K562 (cell line): ENCODE measurements around the gene ARID3A. TPM values are rescaled to one million over a fixed set of nuclear protein-coding genes. Genes with fewer than 3 reads are reported as not detected.

ENCODE experiments used
- ATAC-seq: fragments of 200-7000 bp; cut with Tn5 transposase; 3 replicates; pipeline ENCODE4 v1.9.1; 2020; ENCODE audit warnings: moderate library complexity
- BruUV-seq: library from RNA; stranded (reverse); fragments of 400-500 nt; replicated peaks from 2 replicates; lab custom pipeline; 2021; lab: Mats Ljungman, UMichigan
- CTCF ChIA-PET: fragments of 300-600 bp; formaldehyde crosslinking; extraction: SDS; loops from one replicate; lab custom pipeline; 2021; ENCODE audit warnings: low intra/inter-chr PET ratio; lab: Yijun Ruan, JAX
- POLR2A ChIA-PET: fragments of 300-600, 350-650 bp; sonication (Branson Sonifier 250); formaldehyde crosslinking; extraction: SDS; loops from one replicate; lab custom pipeline; 2021; ENCODE audit warnings: antibody characterized with exemption, inconsistent platforms; lab: Yijun Ruan, JAX
- DNase-seq, 4 experiments: peaks; one replicate each; pipeline versions ENCODE4 v3.0.0 to v3.0.0-alpha.2; 2011 to 2018; ENCODE audit warnings: low spot score in 3 of 4, mixed read lengths in 3 of 4; ENCODE audit errors: extremely low read depth in 1 of 4
- FAIRE-seq: peaks from 2 replicates; lab custom pipeline; 2011; peaks lifted over from hg19 to GRCh38; lab: Jason Lieb, UNC
- H2AFZ ChIP-seq: 2 replicates; pipeline ENCODE4 v1.6.0; 2011; ENCODE audit warnings: low read depth, low read length, control low read depth, inconsistent platforms
- H3K27ac ChIP-seq: fragments of 200-600 bp; 3 replicates; pipeline ENCODE4 v1.8.0; 2011; ENCODE audit warnings: low read depth, mild to moderate bottlenecking, control low read depth, inconsistent platforms, low read length, moderate library complexity, mixed read lengths; ENCODE audit errors: extremely low read depth
- H3K27me3 ChIP-seq, 2 experiments: fragments of 300-600 bp in 1 of 2; 2 replicates in 1 of 2; 3 replicates in 1 of 2; pipeline versions ENCODE4 v1.6.0 to v1.8.0; 2011; ENCODE audit warnings: inconsistent platforms in 2 of 2, low read length in 2 of 2, mild to moderate bottlenecking in 1 of 2, mixed read lengths in 1 of 2, moderate library complexity in 1 of 2; ENCODE audit not compliant: control insufficient read depth in 2 of 2, insufficient read depth in 2 of 2
- H3K36me3 ChIP-seq: fragments of 300-600 bp; 3 replicates; pipeline ENCODE4 v1.8.0; 2011; ENCODE audit warnings: mild to moderate bottlenecking, low read length, inconsistent platforms; ENCODE audit not compliant: control insufficient read depth, insufficient read depth
- H3K4me1 ChIP-seq, 2 experiments: fragments of 200-600 bp in 1 of 2; replicated peaks in 1 of 2; 2 replicates in 1 of 2; 3 replicates in 1 of 2; pipeline versions ENCODE4 v1.5.1 to v1.8.0; 2011; ENCODE audit warnings: inconsistent platforms in 2 of 2, low read length in 2 of 2, mild to moderate bottlenecking in 1 of 2, mixed read lengths in 1 of 2, moderate library complexity in 1 of 2; ENCODE audit not compliant: control insufficient read depth in 2 of 2, insufficient read depth in 2 of 2
- H3K4me2 ChIP-seq: 2 replicates; pipeline ENCODE4 v1.6.1; 2011; ENCODE audit warnings: low read length, control low read depth, inconsistent platforms, mixed read lengths; ENCODE audit not compliant: insufficient read depth
- H3K4me3 ChIP-seq: fragments of 200-600 bp; sonication (generic), shearing (Covaris generic); 2 replicates; pipeline ENCODE4 v1.5.1; 2016; ENCODE audit warnings: control low read depth, inconsistent platforms
- H3K79me2 ChIP-seq: fragments of 200-600 bp; 3 replicates; pipeline ENCODE4 v1.8.0; 2011; ENCODE audit warnings: low read length, inconsistent platforms; ENCODE audit not compliant: control insufficient read depth, insufficient read depth
- H3K9ac ChIP-seq, 2 experiments: 2 replicates each; pipeline versions ENCODE4 v1.6.0 to v1.6.1; 2011; ENCODE audit warnings: low read depth in 2 of 2, low read length in 2 of 2, control low read depth in 1 of 2, inconsistent platforms in 1 of 2, mild to moderate bottlenecking in 1 of 2, mixed read lengths in 1 of 2; ENCODE audit not compliant: insufficient read depth in 1 of 2
- H3K9me1 ChIP-seq: one replicate; pipeline ENCODE4 v1.6.0; 2011; ENCODE audit warnings: inconsistent platforms, mild to moderate bottlenecking, low read length, moderate library complexity; ENCODE audit not compliant: control insufficient read depth, insufficient read depth
- H3K9me3 ChIP-seq: replicated peaks from 2 replicates; pipeline ENCODE4 v1.5.1; 2011; ENCODE audit warnings: low read depth, low read length, inconsistent platforms; ENCODE audit not compliant: control insufficient read depth, insufficient read depth
- H4K20me1 ChIP-seq: replicated peaks from 2 replicates; pipeline ENCODE4 v1.6.1; 2011; ENCODE audit warnings: low read length, inconsistent platforms, mixed read lengths; ENCODE audit not compliant: control insufficient read depth, insufficient read depth
- E2F6 ChIP-seq, 2 experiments: IDR thresholded peaks; 2 replicates each; pipeline ENCODE4 v1.6.1; 2011; ENCODE audit warnings: borderline replicate concordance in 1 of 2, control low read depth in 1 of 2, low read depth in 1 of 2, low read length in 1 of 2, mild to moderate bottlenecking in 1 of 2, mixed read lengths in 1 of 2, moderate library complexity in 1 of 2; ENCODE audit not compliant: insufficient read depth in 1 of 2, insufficient read length in 1 of 2, poor library complexity in 1 of 2, severe bottlenecking in 1 of 2; ENCODE audit errors: extremely low read depth in 1 of 2
- GMEB1 ChIP-seq: fragments of 250-450 bp; sonication (Bioruptor Pico); IDR thresholded peaks from 2 replicates; pipeline ENCODE4 v1.4.0; 2020; ENCODE audit warnings: mild to moderate bottlenecking
- NR1H2 ChIP-seq: sonication (generic); formaldehyde crosslinking; IDR thresholded peaks from 2 replicates; pipeline ENCODE4 v1.4.0; 2020; ENCODE audit warnings: mild to moderate bottlenecking, missing genetic modification reagents
- REST ChIP-seq, 2 experiments: fragments of 450-650 bp; formaldehyde crosslinking in 1 of 2; IDR thresholded peaks; 2 replicates each; pipeline versions ENCODE4 v1.4.0 to v1.6.1; 2014 to 2020; ENCODE audit warnings: mild to moderate bottlenecking in 2 of 2, borderline replicate concordance in 1 of 2, low read depth in 1 of 2
- ZBTB7A ChIP-seq: IDR thresholded peaks from 2 replicates; pipeline ENCODE4 v1.6.1; 2011; ENCODE audit warnings: low read depth, mild to moderate bottlenecking, low read length, moderate library complexity, borderline replicate concordance; ENCODE audit not compliant: control insufficient read depth
- WGBS: fragments of 100-300 bp; shearing (Covaris generic); methylation state at CpG from one replicate; pipeline ENCODE4 v1.1.6; 2016; ENCODE audit warnings: low coverage, mixed read lengths; ENCODE audit not compliant: insufficient coverage; ENCODE audit errors: missing lambda C conversion rate; 5-methylcytosine and 5-hydroxymethylcytosine counted together
- in situ Hi-C: fragments of 300-500 bp; cut with MboI; formaldehyde crosslinking; loops from 4 replicates; pipeline ENCODE4 v1.15.0; 2018; ENCODE audit warnings: inconsistent platforms, mixed read lengths
- intact Hi-C: fragments of 100-400 bp; cut with micrococcal nuclease; formaldehyde crosslinking; loops from 2 replicates; pipeline ENCODE4 v1.14.2; 2022
- polyA plus RNA-seq, 8 experiments: library from polyadenylated mRNA; depleted of rRNA in 4 of 8; stranded (reverse) in 5 of 8; unstranded in 3 of 8; fragments of >200 nt; fragmentation: Nextera tagmentation in 2 of 8; fragmentation: Illumina TruSeq in 1 of 8; extraction: Ambion mirVana in 2 of 8; extraction: Trizol in 1 of 8; gene quantifications; 2 replicates each; pipeline versions ENCODE4 v1.2.1 to v1.2.3, GENCODE V29; 2011 to 2014; ENCODE audit warnings: inconsistent platforms in 1 of 8, missing spikeins in 1 of 8
- total RNA-seq, 7 experiments: library from RNA; depleted of rRNA in 6 of 7; stranded (reverse); fragments of >200 nt in 6 of 7; fragmentation: Illumina TruSeq in 2 of 7; extraction: Trizol in 2 of 7; gene quantifications; 2 replicates each; pipeline versions ENCODE4 v1.2.1 to v1.2.3, GENCODE V29; 2011 to 2021; ENCODE audit warnings: low replicate concordance in 1 of 7
- TF ChIP-seq, protein P1 (sequence below): fragments of 250-450 bp; sonication (Bioruptor Pico); IDR thresholded peaks from 2 replicates; pipeline ENCODE4 v1.4.0; 2020

The ARID3A gene
- total and polyA plus RNA-seq, 9 of the 15 experiments (the other 6 are each of a cell fraction or from before 2014, with no cell fraction given) = 1.4 to 118 (median 31.2) TPM

DNA sequence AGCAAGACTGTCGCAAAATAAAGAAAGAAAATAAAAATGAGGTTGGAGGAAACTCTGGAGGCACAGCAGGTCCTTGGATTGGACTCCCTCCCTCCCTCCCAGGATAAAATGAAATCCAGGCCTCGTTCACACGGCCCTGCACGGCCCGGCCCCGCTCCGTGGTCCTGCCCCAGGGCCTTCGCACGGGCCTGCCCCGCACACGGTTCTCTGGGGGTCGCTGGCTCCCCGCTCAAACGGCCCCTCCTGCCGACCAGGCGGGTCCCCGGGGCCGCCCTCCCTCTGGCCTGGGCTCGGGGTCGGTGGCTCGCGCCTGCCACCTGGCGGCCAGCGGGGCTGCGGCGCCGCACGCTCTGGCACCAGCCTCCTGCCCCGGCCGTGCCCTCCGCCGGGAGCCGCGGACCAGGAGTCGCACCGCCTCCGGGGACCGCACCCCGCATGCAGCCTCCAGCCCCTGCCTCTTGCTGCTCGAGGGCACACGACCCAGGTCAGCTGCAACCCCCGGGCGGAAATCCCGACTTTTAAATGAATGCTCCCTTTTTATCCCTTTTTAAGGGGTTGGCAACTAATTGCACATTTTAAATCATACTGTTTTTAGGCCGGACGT, 56.8 kb downstream of the ARID3A start:
- WGBS = 1% methylated on average over 42 of the region's 46 CpGs
- FAIRE-seq = no peak
- Histone ChIP-seq H3K9me1 (no peaks in the 10 kb centered on the region), H3K36me3 (peaks cover 22% of the 10 kb centered on the region; the same call in 2 of the 3 replicates), H3K9me3 (no peaks in the 10 kb centered on the region), H3K27me3 (no peaks in the 10 kb centered on the region), H3K4me2 (peak overlapping the region; percentile 75), H2AFZ (peak overlapping the region; percentile 89), H4K20me1 (no peaks in the 10 kb centered on the region), H3K9ac (peak overlapping the region; percentile 65 to 98), H3K27ac (peak overlapping the region; percentile 91), H3K4me3 (peak overlapping the region; percentile 34), H3K4me1 (peaks cover 28 to 68% of the 10 kb centered on the region in 2 experiments), H3K79me2 (peaks cover 33% of the 10 kb centered on the region)
- CTCF ChIA-PET = interaction anchor here (0.7 to 5.7 kb wide), 5 partner anchors 60 to 212 kb away, joined by 3 to 158 read pairs (median 4); partner anchors contain the start of gene ARID3A
- in situ Hi-C loops = loop anchor here (5.0 kb wide), 1 partner anchor 60 kb away; no protein-coding TSS in a partner anchor
- peak; percentile 85 to 92 (median 88) for DNase-seq
- POLR2A ChIA-PET = interaction anchor here (0.6 to 1.2 kb wide), 2 partner anchors 27 to 39 kb away, joined by 3 read pairs; partner anchors contain the start of gene RNU6-2
- intact Hi-C loops = loop anchor here (1.0 to 5.0 kb wide), 3 partner anchors 61 to 210 kb away; no protein-coding TSS in a partner anchor
- ATAC-seq = peak; percentile 82
- BruUV-seq = no TSS peak
- TF ChIP-seq, protein P1, sequence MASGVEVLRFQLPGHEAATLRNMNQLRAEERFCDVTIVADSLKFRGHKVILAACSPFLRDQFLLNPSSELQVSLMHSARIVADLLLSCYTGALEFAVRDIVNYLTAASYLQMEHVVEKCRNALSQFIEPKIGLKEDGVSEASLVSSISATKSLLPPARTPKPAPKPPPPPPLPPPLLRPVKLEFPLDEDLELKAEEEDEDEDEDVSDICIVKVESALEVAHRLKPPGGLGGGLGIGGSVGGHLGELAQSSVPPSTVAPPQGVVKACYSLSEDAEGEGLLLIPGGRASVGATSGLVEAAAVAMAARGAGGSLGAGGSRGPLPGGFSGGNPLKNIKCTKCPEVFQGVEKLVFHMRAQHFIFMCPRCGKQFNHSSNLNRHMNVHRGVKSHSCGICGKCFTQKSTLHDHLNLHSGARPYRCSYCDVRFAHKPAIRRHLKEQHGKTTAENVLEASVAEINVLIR (CRISPR knock-in tag) = 0 out of 2 replicates have a peak, but pooled peaks have one; percentile 9
- TF ChIP-seq E2F6 (IDR thresholded peaks at IDR 0.05; ENCODE audit: borderline replicate concordance in 1 of 2, extremely low read depth in 1 of 2, insufficient read depth in 1 of 2, insufficient read length in 1 of 2, low read depth in 1 of 2, low read length in 1 of 2, poor library complexity in 1 of 2, severe bottlenecking in 1 of 2) (peak; percentile 30 to 68), ZBTB7A (peak; percentile 97), REST (IDR thresholded peaks at IDR 0.05; ENCODE audit: borderline replicate concordance) (peak; percentile 95), REST (CRISPR knock-in tag; IDR thresholded peaks at IDR 0.05; ENCODE audit: low read depth) (no peak), NR1H2 (CRISPR knock-in tag) (no peak), GMEB1 (CRISPR knock-in tag) (no peak)
